Loucy (cell line): ENCODE data around the gene KIAA1549.
"Not testable (repeated sequence)": the region's sequence is repeated elsewhere in the genome, so short reads cannot be mapped to it uniquely, and the experiment has no call there.

Experiments used
- H2AFZ ChIP-seq: fragments of 200-600 bp; sonication (generic); 2 replicates; pipeline ENCODE4 v1.6.0; 2016; ENCODE audit warnings: antibody characterized with exemption, mild to moderate bottlenecking, low read length, moderate library complexity
- H3F3A ChIP-seq: fragments of 200-600 bp; 2 replicates; pipeline ENCODE4 v1.6.0; 2016; ENCODE audit warnings: antibody characterized with exemption, low read depth, mild to moderate bottlenecking
- H3K27me3 ChIP-seq: fragments of 200-600 bp; sonication (generic); 2 replicates; pipeline ENCODE4 v1.6.1; 2014; ENCODE audit warnings: low read length, mild to moderate bottlenecking; ENCODE audit not compliant: insufficient read depth, poor library complexity, severe bottlenecking
- H3K36me3 ChIP-seq: fragments of 200-600 bp; sonication (generic); 2 replicates; pipeline ENCODE4 v1.6.1; 2016; ENCODE audit warnings: low read length; ENCODE audit not compliant: insufficient read depth
- H3K4me1 ChIP-seq: fragments of 200-600 bp; sonication (generic); 2 replicates; pipeline ENCODE4 v1.5.1; 2014; ENCODE audit warnings: low read length, mild to moderate bottlenecking; ENCODE audit not compliant: insufficient read depth, poor library complexity, severe bottlenecking
- H3K4me2 ChIP-seq: fragments of 200-600 bp; sonication (generic); 2 replicates; pipeline ENCODE4 v1.6.0; 2014; ENCODE audit warnings: antibody characterized with exemption, low read length, low read depth, mild to moderate bottlenecking; ENCODE audit not compliant: poor library complexity, severe bottlenecking
- H3K4me3 ChIP-seq: fragments of 200-600 bp; sonication (generic); 2 replicates; pipeline ENCODE4 v1.5.1; 2014; ENCODE audit warnings: low read length, mild to moderate bottlenecking, mixed read lengths; ENCODE audit not compliant: poor library complexity, severe bottlenecking
- H3K79me2 ChIP-seq: fragments of 200-600 bp; sonication (generic); 2 replicates; pipeline ENCODE4 v1.6.1; 2014; ENCODE audit warnings: low read length; ENCODE audit not compliant: insufficient read depth
- H3K9ac ChIP-seq: fragments of 200-600 bp; sonication (generic); 2 replicates; pipeline ENCODE4 v1.6.0; 2014; ENCODE audit warnings: mild to moderate bottlenecking, low read depth, low read length, moderate library complexity; ENCODE audit not compliant: poor library complexity, severe bottlenecking
- H3K9me2 ChIP-seq: fragments of 200-600 bp; sonication (generic); replicated peaks from 2 replicates; pipeline ENCODE4 v1.6.1; 2016; ENCODE audit warnings: low read depth, low read length, mixed read lengths
- H3K9me3 ChIP-seq: fragments of 200-600 bp; sonication (generic); 2 replicates; pipeline ENCODE4 v1.6.1; 2014; ENCODE audit warnings: mild to moderate bottlenecking, antibody characterized with exemption, low read length, low read depth; ENCODE audit not compliant: insufficient read depth
- H4K20me1 ChIP-seq: fragments of 200-600 bp; sonication (generic); 2 replicates; pipeline ENCODE4 v1.6.0; 2014; ENCODE audit warnings: antibody characterized with exemption, low read length, mild to moderate bottlenecking; ENCODE audit not compliant: insufficient read depth, poor library complexity, severe bottlenecking
- EZH2phosphoT487 ChIP-seq: fragments of 200-600 bp; IDR thresholded peaks from 2 replicates; pipeline ENCODE4 v1.6.1; 2018; ENCODE audit warnings: antibody characterized with exemption, mild to moderate bottlenecking, moderate library complexity, borderline replicate concordance
- TF ChIP-seq, protein P1 (sequence below): fragments of 200-600 bp; sonication (generic); conservative IDR thresholded peaks from 2 replicates; pipeline ENCODE4 v1.5.1; 2014; ENCODE audit warnings: mild to moderate bottlenecking, antibody characterized with exemption, low read length

KIAA1549 gene

DNA sequence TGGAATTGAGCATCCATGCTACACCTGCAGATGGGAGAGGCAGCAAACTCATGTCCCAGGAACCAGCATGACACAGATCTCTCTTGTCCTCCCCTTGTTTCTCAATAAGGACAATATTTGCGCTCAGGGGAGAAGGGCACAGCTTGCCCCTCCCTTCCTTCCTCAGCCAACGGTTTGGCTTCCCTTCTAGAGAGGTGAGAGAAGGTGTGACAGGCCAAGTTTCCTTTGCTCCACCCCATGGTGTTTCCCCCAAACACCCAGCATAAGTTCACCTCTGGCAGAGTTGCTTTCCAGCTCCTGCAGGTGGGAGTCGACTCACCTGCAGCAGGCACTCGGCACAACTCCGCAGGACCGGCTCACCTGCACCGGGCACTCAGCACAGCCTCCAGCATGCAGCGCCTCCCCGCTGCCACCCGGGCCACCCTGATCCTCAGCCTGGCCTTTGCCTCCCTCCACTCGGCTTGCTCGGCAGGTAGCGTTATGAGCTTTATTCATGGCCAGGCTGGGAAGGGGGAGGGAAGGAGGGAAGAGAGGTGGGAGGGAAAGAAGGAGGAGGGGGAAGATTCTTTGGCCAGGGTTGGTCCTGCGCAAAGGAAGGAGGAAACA is 183.4 kb downstream of the KIAA1549 start, which contains the start of the genes ATP6V0A4 and TMEM213:
Gene ATP6V0A4, minus strand, starts transcription at position 482 of the 606 bp plus-strand sequence. CDS start 26,949 bp downstream, outside the sequence.
Gene TMEM213, plus strand, starts transcription at position 280 of the 606 bp plus-strand sequence. Its CDS starts 111 bp downstream, at position 391.
- no peak within 1 kb of the TSS for H3K4me2 ChIP-seq
- no peak within 1 kb of the TSS for H3K4me3 ChIP-seq
- H3K9me3 ChIP-seq, result no peaks in the 10 kb centered on the region
- TF ChIP-seq, protein P1, sequence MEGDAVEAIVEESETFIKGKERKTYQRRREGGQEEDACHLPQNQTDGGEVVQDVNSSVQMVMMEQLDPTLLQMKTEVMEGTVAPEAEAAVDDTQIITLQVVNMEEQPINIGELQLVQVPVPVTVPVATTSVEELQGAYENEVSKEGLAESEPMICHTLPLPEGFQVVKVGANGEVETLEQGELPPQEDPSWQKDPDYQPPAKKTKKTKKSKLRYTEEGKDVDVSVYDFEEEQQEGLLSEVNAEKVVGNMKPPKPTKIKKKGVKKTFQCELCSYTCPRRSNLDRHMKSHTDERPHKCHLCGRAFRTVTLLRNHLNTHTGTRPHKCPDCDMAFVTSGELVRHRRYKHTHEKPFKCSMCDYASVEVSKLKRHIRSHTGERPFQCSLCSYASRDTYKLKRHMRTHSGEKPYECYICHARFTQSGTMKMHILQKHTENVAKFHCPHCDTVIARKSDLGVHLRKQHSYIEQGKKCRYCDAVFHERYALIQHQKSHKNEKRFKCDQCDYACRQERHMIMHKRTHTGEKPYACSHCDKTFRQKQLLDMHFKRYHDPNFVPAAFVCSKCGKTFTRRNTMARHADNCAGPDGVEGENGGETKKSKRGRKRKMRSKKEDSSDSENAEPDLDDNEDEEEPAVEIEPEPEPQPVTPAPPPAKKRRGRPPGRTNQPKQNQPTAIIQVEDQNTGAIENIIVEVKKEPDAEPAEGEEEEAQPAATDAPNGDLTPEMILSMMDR, result no peak
- TF ChIP-seq EZH2phosphoT487, result no peak
- no peaks in the 10 kb centered on the region for H3K36me3 ChIP-seq
- H3K79me2 ChIP-seq, result no peaks in the 10 kb centered on the region
- no peaks in the 10 kb centered on the region for H3K9me2 ChIP-seq
- H3K4me1 ChIP-seq, result no peaks in the 10 kb centered on the region
- H3F3A ChIP-seq, result no peaks in the 10 kb centered on the region
- H3K9ac ChIP-seq, result no peak within 1 kb of the TSS
- no peaks in the 10 kb centered on the region for H3K27me3 ChIP-seq
- H2AFZ ChIP-seq, result no peak within 1 kb of the TSS
- H4K20me1 ChIP-seq, result no peaks in the 10 kb centered on the region

DNA sequence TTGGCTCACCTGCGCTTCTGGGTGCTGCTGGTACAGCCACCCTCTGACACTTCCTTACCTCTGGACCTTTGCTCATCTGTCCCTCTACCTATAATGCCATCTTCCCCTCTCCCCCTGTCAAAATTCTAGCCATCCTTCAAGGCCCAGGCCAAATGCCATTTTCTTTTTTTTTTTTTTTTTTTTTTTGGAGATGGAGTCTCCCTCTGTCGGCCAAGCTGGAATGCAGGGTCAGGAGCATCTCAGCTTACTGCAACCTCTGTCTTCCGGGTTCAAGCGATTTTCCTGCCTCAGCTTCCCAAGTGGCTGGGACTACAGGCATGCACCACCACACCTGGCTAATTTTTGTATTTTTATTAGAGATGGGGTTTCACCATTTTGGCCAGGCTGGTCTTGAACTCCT is 184.1 kb downstream of the KIAA1549 start:
- not testable (repeated sequence) for H4K20me1 ChIP-seq, H3F3A ChIP-seq, H2AFZ ChIP-seq, H3K27me3 ChIP-seq, H3K79me2 ChIP-seq, H3K9ac ChIP-seq, H3K4me1 ChIP-seq, H3K9me3 ChIP-seq, H3K4me2 ChIP-seq, H3K36me3 ChIP-seq, H3K9me2 ChIP-seq, H3K4me3 ChIP-seq

DNA sequence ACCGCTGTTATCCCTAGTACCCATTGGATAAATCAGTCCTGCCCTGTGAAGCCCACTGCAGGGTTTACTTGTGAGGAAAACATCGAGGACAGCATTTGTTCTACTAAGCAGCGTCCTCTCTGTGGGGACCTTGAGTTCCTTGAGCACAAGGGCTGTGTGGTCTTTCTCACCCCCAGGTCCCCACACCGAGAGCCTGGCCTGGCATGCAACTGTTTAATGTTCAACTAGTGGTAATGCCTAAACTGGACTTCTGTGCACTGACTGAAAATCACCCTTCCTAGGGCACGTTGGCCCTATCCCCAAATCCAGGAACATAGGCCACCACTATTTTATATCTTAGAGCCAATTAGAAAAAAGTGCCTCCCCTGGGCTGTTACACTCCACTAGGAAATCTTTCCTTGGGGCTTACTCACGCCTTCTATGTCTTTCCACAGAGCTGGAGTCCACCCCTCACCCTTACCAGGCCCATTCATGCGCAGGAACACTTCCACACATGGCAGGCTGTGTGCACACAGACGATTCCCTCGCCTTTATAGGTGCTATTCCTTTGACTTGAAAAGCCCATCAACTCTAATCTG is 185.1 kb downstream of the KIAA1549 start:
- no peaks in the 10 kb centered on the region for H3F3A ChIP-seq
- H3K36me3 ChIP-seq, result no peaks in the 10 kb centered on the region
- no peak for TF ChIP-seq EZH2phosphoT487
- TF ChIP-seq, protein P1, result no peak
- no peaks in the 10 kb centered on the region for H3K4me1 ChIP-seq
- no peaks in the 10 kb centered on the region for H3K79me2 ChIP-seq
- H3K27me3 ChIP-seq, result no peaks in the 10 kb centered on the region
- H3K4me2 ChIP-seq, result no peak overlapping the region
- no peaks in the 10 kb centered on the region for H4K20me1 ChIP-seq
- no peaks in the 10 kb centered on the region for H3K9me3 ChIP-seq
- no peak overlapping the region for H3K9ac ChIP-seq
- H3K4me3 ChIP-seq, result no peak overlapping the region
- H2AFZ ChIP-seq, result no peak overlapping the region
- H3K9me2 ChIP-seq, result no peaks in the 10 kb centered on the region
